Cortex of kidney (tissue), 1 donor: ENCODE data around the gene ATAD2B.
"Not testable (repeated sequence)": the region's sequence is repeated elsewhere in the genome, so short reads cannot be mapped to it uniquely, and the experiment has no call there.

ENCODE experiments used
- DNase-seq: peaks from one replicate; lab custom pipeline; 2025; lab: John Stamatoyannopoulos, UW

The ATAD2B gene

GRCh38 chr2:23926750-23927571 lies at the start of gene ATAD2B:
Gene ATAD2B (minus strand): TSS chr2:23927123. CDS start chr2:23926770, 353 bp downstream.
- DNase-seq = peak; percentile 60

DNA sequence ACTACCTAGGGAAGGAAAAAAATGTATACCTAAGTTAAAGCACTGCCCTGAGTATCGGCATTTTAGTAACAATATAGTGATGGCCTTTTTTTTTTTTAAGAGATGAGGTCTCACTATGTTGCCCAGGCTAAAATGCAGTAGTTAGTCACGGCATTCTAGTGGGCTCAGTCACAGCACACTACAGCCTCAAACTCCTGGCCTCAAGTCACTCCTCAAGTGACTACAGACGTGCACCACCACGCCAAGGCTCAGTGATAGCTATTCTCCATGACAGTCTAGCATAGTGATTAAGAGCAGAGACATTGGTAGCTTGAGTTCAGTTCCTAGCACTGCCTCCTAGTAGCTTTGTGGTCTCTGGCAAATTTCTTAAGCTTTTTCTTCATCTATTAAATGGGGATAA lies 40.9 kb upstream of the ATAD2B start:
- DNase-seq = no peak

- DNase-seq = no peak
These were observed 27.5 kb upstream of the ATAD2B start for GRCh38 chr2:23954325-23955014.

DNA sequence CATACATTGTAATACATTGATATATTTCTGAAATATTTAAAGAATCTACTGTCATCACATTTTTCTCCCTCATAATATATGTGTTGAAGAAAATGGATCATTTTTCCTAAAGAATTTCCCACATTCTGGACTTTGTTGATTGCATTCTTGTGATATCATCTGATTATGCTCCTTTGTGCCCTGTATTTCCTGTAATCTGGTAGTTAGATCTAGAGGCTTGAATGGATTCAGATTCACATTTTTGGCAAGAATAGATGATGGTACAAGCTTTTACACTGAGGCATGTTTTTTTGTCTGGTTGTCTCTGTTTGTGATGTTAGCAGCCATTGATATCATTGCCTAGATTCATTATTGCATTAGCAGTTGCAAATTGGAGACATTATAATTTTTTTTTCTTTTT lies 26.7 kb upstream of the ATAD2B start:
- DNase-seq = no peak

DNA sequence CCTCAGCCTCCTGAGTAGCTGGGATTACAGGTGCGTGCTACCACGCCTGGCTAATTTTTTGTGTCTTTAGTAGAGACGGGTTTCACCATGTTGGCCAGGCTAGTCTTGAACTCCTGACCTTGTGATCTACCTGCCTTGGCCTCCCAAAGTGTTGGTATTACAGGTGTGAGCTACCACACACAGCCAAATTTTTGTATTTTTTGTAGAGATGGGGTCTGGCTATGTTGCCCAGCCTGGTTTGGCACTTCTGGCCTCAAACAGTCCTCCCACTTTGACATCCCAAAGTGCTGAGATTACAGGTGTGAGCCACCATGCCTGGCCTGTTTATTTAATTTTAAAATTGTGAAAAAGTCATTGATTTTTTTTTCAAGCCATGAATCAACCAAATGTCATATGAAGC lies 25.6 kb upstream of the ATAD2B start:
- not testable (repeated sequence) for DNase-seq

DNA sequence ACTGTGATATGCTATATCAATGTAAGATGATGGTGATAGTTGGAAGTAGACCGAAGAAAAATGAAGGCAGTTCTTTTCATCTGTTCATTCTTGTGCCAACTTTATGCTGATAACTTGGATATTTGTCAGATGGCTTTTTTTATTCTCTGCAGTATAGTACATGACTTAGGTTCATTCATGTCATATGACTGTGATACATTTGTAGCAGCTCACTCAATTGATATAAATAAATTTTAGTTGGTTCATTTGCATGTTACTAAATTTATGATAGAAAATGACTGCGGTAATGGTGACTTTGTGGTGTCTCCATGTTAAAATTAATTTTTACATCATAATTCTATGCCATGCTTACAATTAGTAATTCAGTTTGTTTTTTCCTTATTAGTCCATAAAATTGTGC lies 20.4 kb upstream of the ATAD2B start:
- no peak for DNase-seq

- no peak for DNase-seq
These were observed 18.1 kb upstream of the ATAD2B start for GRCh38 chr2:23944976-23945375.

GRCh38 chr2:23944527-23944926 lies 17.6 kb upstream of the ATAD2B start:
- DNase-seq = no peak

GRCh38 chr2:23943666-23944065 lies 16.7 kb upstream of the ATAD2B start:
- DNase-seq = no peak

- no peak for DNase-seq
These were observed 14.7 kb upstream of the ATAD2B start for GRCh38 chr2:23941644-23942043.

DNA sequence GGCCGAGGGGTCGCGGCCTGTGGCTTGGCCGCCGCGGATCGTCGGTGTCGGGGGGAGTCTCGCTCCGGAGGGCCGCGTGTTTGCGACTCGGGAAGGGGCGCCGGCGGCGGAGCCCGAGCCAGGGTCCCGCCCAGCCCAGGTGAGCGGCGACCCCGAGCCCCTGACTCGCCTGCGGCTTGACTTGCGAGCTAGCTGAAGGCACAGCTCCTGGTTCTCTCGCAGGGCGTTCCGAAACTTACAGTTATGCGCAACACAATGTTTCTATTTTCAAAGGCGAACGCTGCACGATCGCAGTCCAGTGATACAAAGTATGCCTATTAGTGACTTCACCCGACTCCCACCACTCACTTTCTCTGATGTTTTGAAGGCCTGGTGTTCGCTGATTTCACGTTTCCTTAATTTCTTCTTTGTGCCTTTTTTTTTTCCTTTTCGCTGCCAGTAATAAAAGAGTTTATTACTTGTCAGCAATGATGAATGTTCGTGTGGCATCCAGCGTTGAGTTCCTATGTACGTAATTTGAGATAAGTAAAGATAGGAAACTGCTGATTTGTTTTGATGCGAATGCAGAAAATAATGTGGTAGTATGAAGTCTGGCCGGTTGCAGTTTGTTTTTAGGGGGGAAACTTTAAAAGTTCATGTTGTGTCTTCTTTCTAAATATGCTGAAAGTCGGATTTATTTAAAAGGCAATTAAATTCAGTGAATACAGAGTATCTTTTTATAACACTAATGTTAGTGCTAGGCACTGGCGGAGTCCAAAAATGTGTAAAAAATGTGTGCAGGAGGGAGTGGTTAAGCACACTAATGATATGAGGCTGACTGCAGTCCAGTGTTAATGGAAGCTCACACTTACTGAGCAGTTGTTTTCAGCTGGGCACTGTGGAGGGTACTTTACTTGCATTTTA lies 14.0 kb upstream of the ATAD2B start:
- DNase-seq = no peak

- DNase-seq = no peak
These were observed 13.2 kb upstream of the ATAD2B start, which contains the start of gene UBXN2A for GRCh38 chr2:23939987-23940717. Gene UBXN2A (plus strand): TSS chr2:23940463. CDS start chr2:23958315, 17,852 bp downstream.

- no peak for DNase-seq
These were observed 7.3 kb upstream of the ATAD2B start for GRCh38 chr2:23934259-23934658.

DNA sequence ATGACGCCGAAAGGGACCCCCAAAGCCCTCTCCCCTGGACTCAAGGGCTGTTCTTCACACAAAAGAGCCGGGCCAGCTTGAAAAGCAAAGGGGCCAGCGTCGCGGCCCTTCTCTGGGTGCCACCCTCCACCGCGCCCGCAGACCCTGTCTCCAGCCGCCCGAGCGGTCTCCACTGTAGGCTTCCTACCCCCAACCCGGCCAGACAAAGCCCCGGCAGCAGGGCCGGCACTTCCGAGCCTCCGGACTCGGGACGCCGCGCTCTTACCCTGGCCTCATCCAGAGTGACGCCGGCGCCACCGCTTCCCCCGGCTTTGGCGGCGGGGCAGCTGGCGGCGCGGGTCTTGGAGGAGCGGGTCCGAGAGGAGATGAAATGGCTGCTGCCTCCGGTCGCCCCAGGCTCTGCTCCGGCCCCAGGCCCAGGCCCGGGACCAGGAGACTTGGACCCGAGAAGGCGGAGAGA lies 603 bp downstream of the ATAD2B start:
- no peak for DNase-seq

- DNase-seq = no peak
These were observed 1.1 kb downstream of the ATAD2B start for GRCh38 chr2:23925702-23926289.

DNA sequence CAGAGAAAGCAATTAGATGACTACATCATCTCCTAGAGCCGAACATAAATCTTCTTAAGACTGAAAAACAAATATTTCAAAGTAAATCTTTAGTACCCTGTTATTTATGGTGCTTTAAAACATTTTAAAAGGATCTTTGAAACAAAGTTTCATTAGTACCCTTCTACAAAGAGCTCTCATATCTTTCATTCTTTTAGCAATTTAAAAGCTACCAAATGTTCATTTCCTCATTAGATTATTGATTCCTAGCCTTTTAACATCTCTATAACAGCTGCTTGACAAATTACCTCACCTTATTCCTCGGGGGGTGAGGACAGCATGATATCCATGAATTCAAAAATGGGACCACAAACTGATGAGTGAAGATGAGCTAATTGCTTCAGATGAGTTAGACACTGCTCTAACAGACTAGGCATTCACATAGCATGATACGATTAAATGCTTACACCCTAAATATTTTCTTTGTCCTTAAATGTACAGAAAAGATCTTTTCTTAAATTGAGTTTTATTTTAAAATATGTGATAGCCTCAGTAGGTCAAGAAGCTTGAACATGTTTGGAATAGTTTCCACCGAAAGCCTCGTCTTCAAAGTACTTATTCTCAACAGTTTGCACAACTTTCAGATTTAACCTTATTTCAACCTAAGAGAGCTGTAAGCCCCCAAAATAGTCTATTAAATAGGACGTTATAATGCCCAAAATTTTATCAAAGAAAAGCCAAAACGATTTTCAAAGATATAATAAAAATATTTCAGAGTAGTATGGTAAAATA lies 2.1 kb downstream of the ATAD2B start:
- no peak for DNase-seq

GRCh38 chr2:23918837-23919489 lies 8.0 kb downstream of the ATAD2B start:
- no peak for DNase-seq

GRCh38 chr2:23916727-23917405 lies 10.1 kb downstream of the ATAD2B start:
- no peak for DNase-seq

- DNase-seq = no peak
These were observed 11.6 kb downstream of the ATAD2B start for GRCh38 chr2:23915327-23915726.
